ENCODE results near the gene DCANP1. TPM values are rescaled to one million over a fixed set of nuclear protein-coding genes. Genes with fewer than 3 reads are reported as not detected.

Gene DCANP1
- total RNA-seq, 4 donors from 2014 or later, result 0.26 TPM; not detected in 3

DNA sequence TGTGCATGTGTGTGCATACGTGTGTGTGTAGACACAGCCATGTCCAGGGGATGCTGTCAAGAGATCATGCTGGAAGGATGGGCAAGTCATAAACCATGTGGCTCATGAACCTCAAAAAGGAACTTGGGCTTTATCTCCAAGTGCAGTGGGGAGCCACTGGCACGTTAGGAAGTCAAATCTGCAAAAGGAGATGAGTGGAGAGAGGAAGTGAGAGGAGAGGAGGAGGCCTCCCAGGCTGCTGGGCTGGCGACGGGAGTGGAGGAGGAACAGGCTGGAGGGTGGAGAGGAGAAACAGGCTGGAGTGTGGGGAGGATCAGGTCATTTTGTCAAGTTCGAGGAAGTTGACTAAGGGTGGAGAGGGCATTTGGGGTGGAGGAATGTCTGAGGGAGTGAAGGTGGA lies 34.2 kb upstream of the DCANP1 start:
- no peak for DNase-seq (ENCODE audit: extremely low spot score)
- Histone ChIP-seq H3K27me3 (peaks cover 0 to 67% (median 0%) of the 10 kb centered on the region in 4 donors), H3K27ac (replicated peaks in 1 of 4) (no peak overlapping the region), H3K4me1 (no peaks in the 10 kb centered on the region), H3K9me3 (no peaks in the 10 kb centered on the region), H3K4me3 (no peak overlapping the region), H3K36me3 (no peaks in the 10 kb centered on the region)
- 59% methylated on average over 5 of the region's 5 CpGs for WGBS
- TF ChIP-seq EP300 (IDR thresholded peaks at IDR 0.05), result no peak
- no peak for TF ChIP-seq POLR2A (IDR thresholded peaks at IDR 0.05; ENCODE audit: low read depth)
- no peak for TF ChIP-seq POLR2AphosphoS5 (IDR thresholded peaks at IDR 0.05)
- intact Hi-C loops (cut with DNase I), result no loop called here

DNA sequence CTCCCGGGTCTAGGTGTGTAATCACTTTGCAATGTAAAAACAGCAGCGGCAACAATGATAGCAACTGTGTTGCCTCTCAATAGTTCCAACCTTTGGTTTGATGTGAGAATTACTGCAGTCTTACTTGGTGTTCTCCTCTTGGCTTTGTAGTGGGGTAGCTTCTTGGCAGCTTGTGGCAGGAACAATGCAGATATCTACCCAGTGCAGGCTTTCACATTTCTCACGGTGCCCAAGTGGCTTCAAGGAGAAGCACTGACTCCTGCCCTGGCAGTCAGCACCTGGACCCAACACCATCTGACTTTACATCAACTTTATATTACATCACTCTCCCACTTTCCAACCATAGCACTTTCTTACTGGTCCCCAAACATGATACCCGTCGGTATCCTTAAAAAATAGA lies 33.4 kb upstream of the DCANP1 start:
- no peak for DNase-seq (ENCODE audit: extremely low spot score)
- WGBS, result 85% methylated on average over 5 of the region's 5 CpGs
- H3K27me3 ChIP-seq, result peaks cover 0 to 67% (median 0%) of the 10 kb centered on the region in 4 donors
- TF ChIP-seq POLR2AphosphoS5 (IDR thresholded peaks at IDR 0.05) (no peak), POLR2A (IDR thresholded peaks at IDR 0.05; ENCODE audit: low read depth) (no peak), EP300 (IDR thresholded peaks at IDR 0.05) (no peak)
- TF ChIP-seq, protein P1, sequence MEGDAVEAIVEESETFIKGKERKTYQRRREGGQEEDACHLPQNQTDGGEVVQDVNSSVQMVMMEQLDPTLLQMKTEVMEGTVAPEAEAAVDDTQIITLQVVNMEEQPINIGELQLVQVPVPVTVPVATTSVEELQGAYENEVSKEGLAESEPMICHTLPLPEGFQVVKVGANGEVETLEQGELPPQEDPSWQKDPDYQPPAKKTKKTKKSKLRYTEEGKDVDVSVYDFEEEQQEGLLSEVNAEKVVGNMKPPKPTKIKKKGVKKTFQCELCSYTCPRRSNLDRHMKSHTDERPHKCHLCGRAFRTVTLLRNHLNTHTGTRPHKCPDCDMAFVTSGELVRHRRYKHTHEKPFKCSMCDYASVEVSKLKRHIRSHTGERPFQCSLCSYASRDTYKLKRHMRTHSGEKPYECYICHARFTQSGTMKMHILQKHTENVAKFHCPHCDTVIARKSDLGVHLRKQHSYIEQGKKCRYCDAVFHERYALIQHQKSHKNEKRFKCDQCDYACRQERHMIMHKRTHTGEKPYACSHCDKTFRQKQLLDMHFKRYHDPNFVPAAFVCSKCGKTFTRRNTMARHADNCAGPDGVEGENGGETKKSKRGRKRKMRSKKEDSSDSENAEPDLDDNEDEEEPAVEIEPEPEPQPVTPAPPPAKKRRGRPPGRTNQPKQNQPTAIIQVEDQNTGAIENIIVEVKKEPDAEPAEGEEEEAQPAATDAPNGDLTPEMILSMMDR (IDR thresholded peaks at IDR 0.05), result no peak
- no peak overlapping the region for H3K4me3 ChIP-seq
- intact Hi-C loops (cut with DNase I), result no loop called here
- no peaks in the 10 kb centered on the region for H3K36me3 ChIP-seq
- no peaks in the 10 kb centered on the region for H3K9me3 ChIP-seq
- no peaks in the 10 kb centered on the region for H3K4me1 ChIP-seq
- H3K27ac ChIP-seq (replicated peaks in 1 of 4), result no peak overlapping the region

GRCh38 chr5:135478938-135479337 lies 31.8 kb upstream of the DCANP1 start:
- intact Hi-C loops (cut with DNase I), result no loop called here
- Histone ChIP-seq H3K4me3 (no peak overlapping the region), H3K27me3 (peaks cover 0 to 68% (median 0%) of the 10 kb centered on the region in 4 donors), H3K4me1 (no peaks in the 10 kb centered on the region), H3K27ac (replicated peaks in 1 of 4) (no peak overlapping the region), H3K9me3 (no peaks in the 10 kb centered on the region), H3K36me3 (no peaks in the 10 kb centered on the region)
- DNase-seq (ENCODE audit: extremely low spot score), result no peak
- TF ChIP-seq POLR2A (IDR thresholded peaks at IDR 0.05; ENCODE audit: low read depth), result no peak
- no peak for TF ChIP-seq POLR2AphosphoS5 (IDR thresholded peaks at IDR 0.05)
- TF ChIP-seq, protein P1 (IDR thresholded peaks at IDR 0.05), result no peak
- TF ChIP-seq EP300 (IDR thresholded peaks at IDR 0.05), result no peak
- WGBS, result no CpG with 5 or more reads among the region's 4 CpGs

- H3K27me3 ChIP-seq, result peaks cover 0 to 76% (median 0%) of the 10 kb centered on the region in 4 donors
- DNase-seq (ENCODE audit: extremely low spot score), result no peak
- TF ChIP-seq POLR2A (IDR thresholded peaks at IDR 0.05; ENCODE audit: low read depth), result no peak
- no peak for TF ChIP-seq POLR2AphosphoS5 (IDR thresholded peaks at IDR 0.05)
- no peak for TF ChIP-seq EP300 (IDR thresholded peaks at IDR 0.05)
These were observed 30.5 kb upstream of the DCANP1 start for GRCh38 chr5:135477613-135478066.

GRCh38 chr5:135476615-135477581 lies 29.8 kb upstream of the DCANP1 start:
- H3K27me3 ChIP-seq, result peaks cover 0 to 70% (median 0%) of the 10 kb centered on the region in 4 donors
- intact Hi-C loops (cut with DNase I), result no loop called here
- H3K36me3 ChIP-seq, result no peaks in the 10 kb centered on the region

More at GRCh38 chr5:135477613-135478066, 30.5 kb upstream of the DCANP1 start:
- no peaks in the 10 kb centered on the region for H3K9me3 ChIP-seq
- no peaks in the 10 kb centered on the region for H3K4me1 ChIP-seq
- intact Hi-C loops (cut with DNase I), result no loop called here
- 72% methylated on average over 7 of the region's 14 CpGs for WGBS
- H3K4me3 ChIP-seq, result no peak overlapping the region
- no peak overlapping the region for H3K27ac ChIP-seq (replicated peaks in 1 of 4)
- H3K36me3 ChIP-seq, result no peaks in the 10 kb centered on the region

More at GRCh38 chr5:135476615-135477581, 29.8 kb upstream of the DCANP1 start:
- no peak for DNase-seq (ENCODE audit: extremely low spot score)
- WGBS, result 59% methylated on average over 21 of the region's 24 CpGs
- no peak overlapping the region for H3K4me3 ChIP-seq
- TF ChIP-seq, protein P1 (IDR thresholded peaks at IDR 0.05), result no peak
- TF ChIP-seq POLR2A (IDR thresholded peaks at IDR 0.05; ENCODE audit: low read depth), result no peak
- no peak for TF ChIP-seq EP300 (IDR thresholded peaks at IDR 0.05)
- TF ChIP-seq POLR2AphosphoS5 (IDR thresholded peaks at IDR 0.05), result no peak
- H3K9me3 ChIP-seq, result no peaks in the 10 kb centered on the region
- H3K27ac ChIP-seq (replicated peaks in 1 of 4), result no peak overlapping the region
- no peaks in the 10 kb centered on the region for H3K4me1 ChIP-seq

Data from esophagus muscularis mucosa (tissue), 4 donors.